ENCODE data around the gene CHRM5. TPM values are rescaled to one million over a fixed set of nuclear protein-coding genes. Genes with fewer than 3 reads are reported as not detected.

Gene CHRM5
- total RNA-seq, 1 experiment from 2014 or later, result not detected

DNA sequence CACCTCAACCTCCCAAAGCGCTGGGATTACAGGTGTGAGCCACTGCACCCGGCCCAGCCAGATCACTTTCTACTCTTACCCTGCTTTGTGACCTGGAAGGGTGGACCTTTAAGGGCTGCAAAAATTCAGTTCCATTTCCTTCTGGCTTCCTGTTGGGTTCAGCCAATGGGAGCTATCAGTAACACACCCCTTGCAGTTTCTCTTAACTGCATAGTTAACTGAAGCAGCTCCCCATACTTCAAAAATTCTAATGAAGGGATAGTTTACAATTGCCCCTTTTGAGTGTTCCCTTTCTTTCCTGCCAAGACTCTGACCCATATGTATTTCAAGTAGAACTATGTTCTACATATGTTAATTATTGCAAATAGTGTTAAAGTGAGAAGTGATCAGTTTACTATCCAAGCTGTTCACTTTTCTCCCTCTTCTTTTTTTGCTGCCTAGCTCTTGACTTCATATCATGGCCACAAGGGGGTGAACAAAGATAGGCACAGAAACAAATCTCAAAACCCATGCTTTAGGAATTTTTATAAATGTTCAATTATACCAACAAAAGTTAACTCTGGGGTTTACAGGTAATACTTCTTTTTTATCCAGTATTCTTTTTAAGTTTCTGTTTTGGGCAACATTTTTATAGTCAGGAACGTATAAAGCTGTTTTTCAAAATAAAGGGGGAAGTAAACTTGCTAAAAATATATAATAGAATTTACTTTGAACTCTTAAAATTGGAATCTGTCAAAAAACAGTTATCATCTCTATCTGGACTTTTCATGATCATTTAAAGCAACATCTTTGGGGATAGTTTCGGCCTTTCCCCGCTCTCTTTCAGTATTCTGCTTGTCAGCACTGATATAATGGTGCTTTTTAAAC is 141.7 kb downstream of the CHRM5 start:
- no peaks in the 10 kb centered on the region for H3K36me3 ChIP-seq (ENCODE audit: low read depth)
- no peak overlapping the region for H3K4me2 ChIP-seq
- H3K4me3 ChIP-seq, result no peak overlapping the region
- TF ChIP-seq, protein P1, sequence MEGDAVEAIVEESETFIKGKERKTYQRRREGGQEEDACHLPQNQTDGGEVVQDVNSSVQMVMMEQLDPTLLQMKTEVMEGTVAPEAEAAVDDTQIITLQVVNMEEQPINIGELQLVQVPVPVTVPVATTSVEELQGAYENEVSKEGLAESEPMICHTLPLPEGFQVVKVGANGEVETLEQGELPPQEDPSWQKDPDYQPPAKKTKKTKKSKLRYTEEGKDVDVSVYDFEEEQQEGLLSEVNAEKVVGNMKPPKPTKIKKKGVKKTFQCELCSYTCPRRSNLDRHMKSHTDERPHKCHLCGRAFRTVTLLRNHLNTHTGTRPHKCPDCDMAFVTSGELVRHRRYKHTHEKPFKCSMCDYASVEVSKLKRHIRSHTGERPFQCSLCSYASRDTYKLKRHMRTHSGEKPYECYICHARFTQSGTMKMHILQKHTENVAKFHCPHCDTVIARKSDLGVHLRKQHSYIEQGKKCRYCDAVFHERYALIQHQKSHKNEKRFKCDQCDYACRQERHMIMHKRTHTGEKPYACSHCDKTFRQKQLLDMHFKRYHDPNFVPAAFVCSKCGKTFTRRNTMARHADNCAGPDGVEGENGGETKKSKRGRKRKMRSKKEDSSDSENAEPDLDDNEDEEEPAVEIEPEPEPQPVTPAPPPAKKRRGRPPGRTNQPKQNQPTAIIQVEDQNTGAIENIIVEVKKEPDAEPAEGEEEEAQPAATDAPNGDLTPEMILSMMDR (conservative IDR thresholded peaks at IDR 0.05), result peak; percentile 76
- no peak for TF ChIP-seq EZH2 (IDR thresholded peaks at IDR 0.05; ENCODE audit: low read depth)
- no peaks in the 10 kb centered on the region for H3K4me1 ChIP-seq (replicated peaks; ENCODE audit: insufficient read depth)
- H3K9me3 ChIP-seq (ENCODE audit: insufficient read depth, low read depth), result no peaks in the 10 kb centered on the region
- H3K27ac ChIP-seq, result no peak overlapping the region
- no peak overlapping the region for H2AFZ ChIP-seq
- H3F3A ChIP-seq (ENCODE audit: insufficient read depth, low read depth), result no peaks in the 10 kb centered on the region
- no peaks in the 10 kb centered on the region for H3K9me2 ChIP-seq (ENCODE audit: insufficient read depth)
- peak in 1 of 2 experiments; percentile 13 for DNase-seq
- no peaks in the 10 kb centered on the region for H3K79me2 ChIP-seq (ENCODE audit: low read depth)
- CTCF ChIA-PET, result interaction anchor here (0.5 to 1.7 kb wide), 8 partner anchors 8 to 478 kb away, joined by 3 to 19 read pairs (median 4); partner anchors contain the start of genes EMC7, KATNBL1, LPCAT4 and PGBD4
- POLR2A ChIA-PET (ENCODE audit: unreplicated experiment), result interaction anchor here (0.5 kb wide), 3 partner anchors 100 to 1506 kb away, joined by 4 to 6 read pairs (median 5); partner anchors contain the start of gene KATNBL1
- no TSS peak for BruUV-seq (replicated peaks)
- intact Hi-C loops (cut with micrococcal nuclease; ENCODE audit: unreplicated experiment), result loop anchor here (1.0 to 10.0 kb wide), 5 partner anchors 100 to 815 kb away; partner anchors contain the start of genes KATNBL1, LPCAT4 and SLC12A6
- H4K20me1 ChIP-seq (ENCODE audit: insufficient read depth), result no peaks in the 10 kb centered on the region
- no peaks in the 10 kb centered on the region for H3K27me3 ChIP-seq (ENCODE audit: insufficient read depth, low read depth)

DNA sequence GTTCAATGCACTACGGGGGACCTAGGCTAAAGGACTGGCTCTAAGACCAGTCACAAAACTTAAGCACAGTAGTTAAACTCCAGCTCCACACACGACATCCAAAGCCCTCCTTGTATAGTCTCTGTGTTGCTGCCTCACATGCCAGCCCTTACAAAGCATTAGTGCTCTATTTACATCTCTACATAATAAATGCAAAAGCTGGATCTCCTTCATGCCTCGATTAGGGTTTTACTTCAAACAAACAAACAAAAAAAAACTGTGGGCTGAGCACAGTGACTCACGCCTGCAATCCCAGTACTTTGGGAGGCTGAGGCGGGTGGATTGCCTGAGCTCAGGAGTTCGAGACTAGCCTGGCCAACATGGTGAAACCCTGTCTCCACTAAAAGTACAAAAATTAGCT is 143.2 kb downstream of the CHRM5 start:
- no peak overlapping the region for H3K4me3 ChIP-seq
- POLR2A ChIA-PET (ENCODE audit: unreplicated experiment), result no interaction called here
- H4K20me1 ChIP-seq (ENCODE audit: insufficient read depth), result no peaks in the 10 kb centered on the region
- no peak overlapping the region for H3K4me2 ChIP-seq
- H3K9me3 ChIP-seq (ENCODE audit: insufficient read depth, low read depth), result no peaks in the 10 kb centered on the region
- intact Hi-C loops (cut with micrococcal nuclease; ENCODE audit: unreplicated experiment), result no loop called here
- DNase-seq, result no peak
- H3F3A ChIP-seq (ENCODE audit: insufficient read depth, low read depth), result no peaks in the 10 kb centered on the region
- TF ChIP-seq, protein P1 (conservative IDR thresholded peaks at IDR 0.05), result no peak
- TF ChIP-seq EZH2 (IDR thresholded peaks at IDR 0.05; ENCODE audit: low read depth), result no peak
- BruUV-seq (replicated peaks), result no TSS peak
- no peak overlapping the region for H3K27ac ChIP-seq
- H3K36me3 ChIP-seq (ENCODE audit: low read depth), result no peaks in the 10 kb centered on the region
- no peaks in the 10 kb centered on the region for H3K79me2 ChIP-seq (ENCODE audit: low read depth)
- H3K27me3 ChIP-seq (ENCODE audit: insufficient read depth, low read depth), result no peaks in the 10 kb centered on the region
- H3K9me2 ChIP-seq (ENCODE audit: insufficient read depth), result no peaks in the 10 kb centered on the region
- CTCF ChIA-PET, result no interaction called here
- H2AFZ ChIP-seq, result no peak overlapping the region
- no peaks in the 10 kb centered on the region for H3K4me1 ChIP-seq (replicated peaks; ENCODE audit: insufficient read depth)

DNA sequence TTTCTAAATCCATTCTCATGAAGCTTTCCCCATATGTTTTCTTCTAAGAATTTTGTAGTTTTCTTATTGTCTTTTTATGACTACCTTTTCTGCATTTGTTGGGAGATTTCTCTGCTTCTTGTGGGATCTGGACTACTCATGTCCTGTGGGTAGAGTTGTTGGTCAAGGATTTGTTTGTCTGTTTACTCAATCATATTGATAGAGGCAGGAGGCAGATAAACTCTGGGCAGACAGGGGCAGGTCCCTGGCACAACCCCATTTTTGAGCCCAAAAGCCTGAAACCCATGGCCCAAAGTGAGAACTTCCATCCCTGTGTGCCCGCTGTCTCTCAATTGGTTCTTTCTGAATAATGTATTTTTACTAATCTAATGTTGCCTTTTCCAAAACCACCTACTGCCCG is 145.9 kb downstream of the CHRM5 start:
- Histone ChIP-seq H3K4me1 (replicated peaks; ENCODE audit: insufficient read depth) (no peaks in the 10 kb centered on the region), H3K4me3 (no peak overlapping the region), H3K27me3 (ENCODE audit: insufficient read depth, low read depth) (no peaks in the 10 kb centered on the region), H3K79me2 (ENCODE audit: low read depth) (no peaks in the 10 kb centered on the region), H3K27ac (no peak overlapping the region), H3K9me2 (ENCODE audit: insufficient read depth) (no peaks in the 10 kb centered on the region), H3K36me3 (ENCODE audit: low read depth) (no peaks in the 10 kb centered on the region), H3K4me2 (no peak overlapping the region), H3K9me3 (ENCODE audit: insufficient read depth, low read depth) (no peaks in the 10 kb centered on the region), H3F3A (ENCODE audit: insufficient read depth, low read depth) (no peaks in the 10 kb centered on the region), H2AFZ (no peak overlapping the region), H4K20me1 (ENCODE audit: insufficient read depth) (no peaks in the 10 kb centered on the region)
- ChIA-PET CTCF (interaction anchor here (0.7 kb wide), 1 partner anchor 473 kb away, joined by 3 read pairs; no protein-coding TSS in a partner anchor), POLR2A (ENCODE audit: unreplicated experiment) (interaction anchor here (0.7 kb wide), 1 partner anchor 29 kb away, joined by 11 read pairs; no protein-coding TSS in a partner anchor)
- TF ChIP-seq, protein P1 (conservative IDR thresholded peaks at IDR 0.05), result no peak
- TF ChIP-seq EZH2 (IDR thresholded peaks at IDR 0.05; ENCODE audit: low read depth), result no peak
- no peak for DNase-seq
- BruUV-seq (replicated peaks), result no TSS peak
- intact Hi-C loops (cut with micrococcal nuclease; ENCODE audit: unreplicated experiment), result no loop called here

Measured in PC-9 (cell line).